Stimulated activated CD4-positive, alpha-beta T cell treated with anti-CD3 and anti-CD28 coated beads, Interleukin-4, amount 100 ng/mL, for 48 hours (primary cell): ENCODE results near the gene LMF1.
"Not testable (repeated sequence)": the region's sequence is repeated elsewhere in the genome, so short reads cannot be mapped to it uniquely, and the experiment has no call there.

Experiments used
- DNase-seq, 2 donors: peaks; one replicate each; pipeline ENCODE4 v3.0.0-alpha.2; 2020; ENCODE audit warnings: low read depth in 2 of 2

Gene LMF1

GRCh38 chr16:831571-832413 lies 139.0 kb downstream of the LMF1 start:
- no peak for DNase-seq

GRCh38 chr16:830871-831570 lies 139.8 kb downstream of the LMF1 start:
- no peak for DNase-seq

- DNase-seq, result no peak
These were observed 140.5 kb downstream of the LMF1 start for GRCh38 chr16:830107-830870.

- no peak for DNase-seq
These were observed 141.9 kb downstream of the LMF1 start for GRCh38 chr16:828891-829290.

GRCh38 chr16:827513-827912 lies 143.3 kb downstream of the LMF1 start:
- no peak for DNase-seq

- DNase-seq, result no peak
These were observed 145.3 kb downstream of the LMF1 start for GRCh38 chr16:825341-826061.

- DNase-seq, result no peak
These were observed 146.2 kb downstream of the LMF1 start for GRCh38 chr16:824601-825000.

GRCh38 chr16:824194-824593 lies 146.6 kb downstream of the LMF1 start:
- no peak for DNase-seq

- DNase-seq, result no peak
These were observed 147.9 kb downstream of the LMF1 start for GRCh38 chr16:822909-823297.

GRCh38 chr16:822174-822908 lies 148.4 kb downstream of the LMF1 start:
- DNase-seq, result no peak

- no peak for DNase-seq
These were observed 149.0 kb downstream of the LMF1 start for GRCh38 chr16:821751-822150.

- DNase-seq, result no peak
These were observed 150.0 kb downstream of the LMF1 start for GRCh38 chr16:820748-821147.

GRCh38 chr16:820044-820408 lies 150.8 kb downstream of the LMF1 start:
- DNase-seq, result not testable (repeated sequence)

- no peak for DNase-seq
These were observed 151.3 kb downstream of the LMF1 start for GRCh38 chr16:819336-820043.

GRCh38 chr16:818592-818991 lies 152.2 kb downstream of the LMF1 start:
- no peak for DNase-seq

- no peak for DNase-seq
These were observed 152.7 kb downstream of the LMF1 start for GRCh38 chr16:818132-818531.

- no peak for DNase-seq
These were observed 153.5 kb downstream of the LMF1 start for GRCh38 chr16:817001-817906.

GRCh38 chr16:815861-816260 lies 154.9 kb downstream of the LMF1 start:
- DNase-seq, result no peak

- no peak for DNase-seq
These were observed 155.8 kb downstream of the LMF1 start for GRCh38 chr16:814974-815373.
